Activated effector memory CD4-positive, alpha-beta T cell treated with anti-CD3 and anti-CD28 coated beads, Interleukin-2, amount 50 U/mL, for 16 hours (primary cell): ENCODE data around the gene HOXD4.

Source experiments
- DNase-seq: peaks from one replicate; pipeline ENCODE4 v3.0.0-alpha.2; 2020

Gene HOXD4

DNA sequence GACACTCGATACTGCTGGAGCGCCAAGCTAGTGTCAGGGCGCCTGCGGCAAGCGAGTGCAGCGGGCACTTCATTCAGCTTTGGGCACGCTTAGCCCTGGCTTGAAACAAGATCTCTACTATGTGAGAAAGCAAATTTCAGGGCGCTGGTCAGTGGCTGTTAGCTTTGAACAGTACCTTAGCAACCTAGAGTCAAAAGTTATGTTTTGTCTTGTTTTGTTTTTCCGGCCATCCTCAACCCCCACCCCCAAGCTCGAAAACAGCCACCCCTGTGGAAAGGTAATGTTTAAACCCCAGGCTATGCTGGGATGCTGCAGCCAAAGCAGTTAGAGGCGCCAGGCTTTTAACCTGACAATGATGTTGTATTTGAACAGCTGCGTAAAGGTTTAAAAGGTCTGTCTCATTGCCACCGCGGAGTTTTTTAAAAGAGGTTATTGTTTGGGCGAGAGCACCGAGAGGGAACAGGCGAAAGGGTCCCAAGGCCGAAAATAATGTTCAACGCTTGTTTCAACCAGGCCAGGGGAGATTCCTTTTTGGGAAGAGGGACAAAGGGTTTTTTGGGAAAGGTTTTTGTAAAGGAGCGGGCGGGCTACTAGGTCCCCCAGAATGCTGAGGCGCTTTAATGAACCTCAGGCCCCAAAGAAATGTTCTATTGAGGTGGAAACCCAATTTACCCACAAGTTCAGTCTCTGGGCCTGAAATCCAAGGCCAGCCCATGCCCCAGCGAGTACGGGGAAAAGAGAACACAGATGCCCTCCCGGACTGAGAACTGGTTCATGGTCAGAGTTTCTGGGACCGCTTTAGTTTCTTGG is 37.0 kb upstream of the HOXD4 start:
- no peak for DNase-seq

DNA sequence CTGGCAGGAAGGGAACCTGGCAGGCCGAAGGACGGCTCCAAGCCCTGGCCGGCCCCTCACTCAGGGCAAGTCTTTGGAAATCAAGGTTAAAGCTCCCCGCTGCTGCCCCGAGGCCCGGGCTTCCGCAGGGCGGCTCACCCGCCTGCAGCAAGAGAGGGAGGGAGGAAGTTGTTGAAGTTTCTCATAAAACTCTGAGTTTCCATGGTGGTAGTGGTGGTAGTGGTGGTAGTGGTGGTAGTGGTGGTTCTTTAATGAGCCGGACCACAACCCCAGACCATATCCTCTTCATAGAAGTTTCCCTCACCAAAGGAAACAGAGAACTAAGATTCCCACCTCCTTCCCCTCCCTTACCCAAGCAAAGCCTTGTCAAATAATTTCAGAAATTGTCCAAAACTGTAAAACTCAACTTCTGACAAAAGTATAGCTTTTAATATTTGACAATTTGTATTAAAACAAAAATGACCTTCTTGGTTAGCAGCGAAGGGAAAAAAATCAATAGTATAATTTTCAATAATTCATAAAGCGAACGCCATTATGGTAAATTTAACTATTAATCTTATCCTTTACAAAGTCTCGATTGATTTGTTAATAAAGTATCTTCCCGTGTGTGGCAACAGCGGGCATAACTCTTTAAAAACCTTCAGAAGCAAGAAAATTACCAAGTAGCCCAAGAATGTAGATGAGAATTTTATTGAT is 36.3 kb upstream of the HOXD4 start:
- no peak for DNase-seq

DNA sequence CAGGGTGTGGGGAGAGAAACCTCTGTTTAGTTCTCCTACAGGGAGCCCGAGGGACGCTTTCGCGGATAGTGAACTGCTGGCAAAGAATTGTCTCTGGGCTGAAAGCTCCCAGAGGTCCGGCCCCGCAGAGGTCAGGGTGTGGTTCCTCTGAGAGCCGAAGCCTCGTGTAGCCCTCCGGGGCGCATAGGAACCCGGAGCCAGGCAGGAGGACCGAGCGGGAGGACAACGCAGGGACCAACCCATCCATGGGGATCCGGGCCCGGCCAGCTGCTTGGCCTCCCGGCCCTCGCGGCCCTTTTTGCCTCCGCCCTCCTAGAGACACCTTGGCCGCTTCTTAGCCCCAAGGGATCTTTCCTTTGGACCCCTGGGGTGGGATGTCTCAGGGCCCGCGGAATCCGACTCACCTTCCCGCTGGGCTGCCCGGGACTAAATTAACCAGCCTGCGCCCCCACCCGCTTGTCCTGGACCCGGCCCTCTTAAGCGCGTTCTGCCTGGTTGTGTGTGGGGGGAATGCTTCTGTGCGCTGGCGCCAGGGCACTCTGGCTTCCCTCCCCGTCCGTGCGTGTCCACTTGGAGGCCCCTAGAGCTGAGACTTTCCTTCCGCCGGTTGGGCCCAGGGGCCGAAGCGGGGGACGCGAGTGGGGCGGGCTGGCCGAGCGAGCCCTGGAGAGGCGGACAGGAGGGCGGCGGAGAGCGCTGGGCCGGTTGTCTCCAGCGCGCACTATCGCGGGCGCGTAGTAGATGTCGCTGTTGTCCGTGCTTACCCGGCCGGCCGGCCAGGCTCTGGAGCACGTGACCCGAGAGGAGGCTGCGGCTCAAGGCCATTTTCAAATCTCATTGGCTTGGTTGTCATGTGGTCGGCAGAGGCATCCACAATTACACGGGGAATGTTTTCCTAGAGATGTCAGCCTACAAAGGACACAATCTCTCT is 35.2 kb upstream of the HOXD4 start, which contains the start of gene HOXD10:
Gene HOXD10, plus strand, starts transcription at position 896 of the 931 bp plus-strand sequence. CDS start 56 bp downstream, outside the sequence.
- no peak for DNase-seq

DNA sequence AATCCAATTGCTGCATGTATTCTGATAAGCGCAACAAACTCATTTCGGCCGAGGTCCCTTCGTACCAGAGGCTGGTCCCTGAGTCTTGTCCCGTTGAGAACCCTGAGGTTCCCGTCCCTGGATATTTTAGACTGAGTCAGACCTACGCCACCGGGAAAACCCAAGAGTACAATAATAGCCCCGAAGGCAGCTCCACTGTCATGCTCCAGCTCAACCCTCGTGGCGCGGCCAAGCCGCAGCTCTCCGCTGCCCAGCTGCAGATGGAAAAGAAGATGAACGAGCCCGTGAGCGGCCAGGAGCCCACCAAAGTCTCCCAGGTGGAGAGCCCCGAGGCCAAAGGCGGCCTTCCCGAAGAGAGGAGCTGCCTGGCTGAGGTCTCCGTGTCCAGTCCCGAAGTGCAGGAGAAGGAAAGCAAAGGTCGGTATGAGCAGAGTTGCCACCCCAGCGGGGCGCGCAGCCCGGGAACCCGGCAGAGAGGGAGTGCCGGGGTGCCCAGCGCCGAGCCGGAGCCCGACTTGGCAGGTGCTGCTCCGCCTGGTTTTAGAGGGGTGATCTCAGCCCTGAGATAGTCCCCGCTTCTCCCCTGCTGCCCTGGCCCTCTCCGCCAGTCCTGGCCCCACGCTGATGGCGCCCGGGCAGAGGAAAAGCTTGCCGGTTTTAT is 34.1 kb upstream of the HOXD4 start:
- no peak for DNase-seq

DNA sequence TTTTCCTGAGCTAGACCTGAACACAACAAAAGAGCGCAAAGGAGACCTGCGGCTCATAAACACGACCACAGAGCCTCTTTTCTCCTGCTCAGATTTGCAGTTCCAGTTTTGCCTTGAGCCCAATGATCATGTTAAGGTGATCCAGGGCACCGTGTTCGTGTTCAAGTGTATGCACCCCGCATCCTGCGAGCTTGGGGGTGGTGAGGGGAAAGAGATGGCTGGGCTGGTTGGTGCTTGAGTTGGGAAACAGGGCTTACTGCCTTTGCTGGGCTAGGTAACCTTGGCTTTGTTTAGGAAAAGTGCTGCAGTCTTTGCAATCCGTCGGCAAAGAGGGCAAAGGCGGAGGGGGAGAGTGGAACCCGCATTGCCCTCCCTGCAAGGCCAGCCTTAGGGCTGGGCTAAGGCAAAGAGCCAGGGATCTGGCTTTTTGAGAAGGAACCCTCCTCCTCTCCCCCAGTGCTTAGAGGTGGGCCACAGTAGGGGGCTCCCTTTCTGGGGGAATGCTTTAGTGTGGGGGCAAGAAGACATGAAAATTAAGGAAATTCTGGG is 33.5 kb upstream of the HOXD4 start:
- no peak for DNase-seq

DNA sequence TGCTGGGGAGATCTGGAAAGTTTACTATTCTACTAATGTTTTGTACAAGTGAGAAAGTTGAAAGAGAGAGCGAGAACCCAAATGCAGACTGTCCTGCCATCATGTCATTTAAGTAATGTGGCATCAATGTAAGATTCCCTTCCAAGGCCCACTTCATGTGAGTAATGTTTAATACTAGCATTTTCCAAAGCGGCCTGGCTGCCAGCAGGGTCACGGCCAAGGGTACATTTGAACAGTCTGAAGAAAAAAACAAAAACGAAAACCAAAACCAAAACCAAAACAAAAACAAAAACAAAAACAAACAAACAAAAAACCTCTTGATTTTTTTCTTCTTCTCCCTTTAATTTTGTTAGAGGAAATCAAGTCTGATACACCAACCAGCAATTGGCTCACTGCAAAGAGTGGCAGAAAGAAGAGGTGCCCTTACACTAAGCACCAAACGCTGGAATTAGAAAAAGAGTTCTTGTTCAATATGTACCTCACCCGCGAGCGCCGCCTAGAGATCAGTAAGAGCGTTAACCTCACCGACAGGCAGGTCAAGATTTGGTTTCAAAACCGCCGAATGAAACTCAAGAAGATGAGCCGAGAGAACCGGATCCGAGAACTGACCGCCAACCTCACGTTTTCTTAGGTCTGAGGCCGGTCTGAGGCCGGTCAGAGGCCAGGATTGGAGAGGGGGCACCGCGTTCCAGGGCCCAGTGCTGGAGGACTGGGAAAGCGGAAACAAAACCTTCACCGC is 32.6 kb upstream of the HOXD4 start:
- DNase-seq: no peak

DNA sequence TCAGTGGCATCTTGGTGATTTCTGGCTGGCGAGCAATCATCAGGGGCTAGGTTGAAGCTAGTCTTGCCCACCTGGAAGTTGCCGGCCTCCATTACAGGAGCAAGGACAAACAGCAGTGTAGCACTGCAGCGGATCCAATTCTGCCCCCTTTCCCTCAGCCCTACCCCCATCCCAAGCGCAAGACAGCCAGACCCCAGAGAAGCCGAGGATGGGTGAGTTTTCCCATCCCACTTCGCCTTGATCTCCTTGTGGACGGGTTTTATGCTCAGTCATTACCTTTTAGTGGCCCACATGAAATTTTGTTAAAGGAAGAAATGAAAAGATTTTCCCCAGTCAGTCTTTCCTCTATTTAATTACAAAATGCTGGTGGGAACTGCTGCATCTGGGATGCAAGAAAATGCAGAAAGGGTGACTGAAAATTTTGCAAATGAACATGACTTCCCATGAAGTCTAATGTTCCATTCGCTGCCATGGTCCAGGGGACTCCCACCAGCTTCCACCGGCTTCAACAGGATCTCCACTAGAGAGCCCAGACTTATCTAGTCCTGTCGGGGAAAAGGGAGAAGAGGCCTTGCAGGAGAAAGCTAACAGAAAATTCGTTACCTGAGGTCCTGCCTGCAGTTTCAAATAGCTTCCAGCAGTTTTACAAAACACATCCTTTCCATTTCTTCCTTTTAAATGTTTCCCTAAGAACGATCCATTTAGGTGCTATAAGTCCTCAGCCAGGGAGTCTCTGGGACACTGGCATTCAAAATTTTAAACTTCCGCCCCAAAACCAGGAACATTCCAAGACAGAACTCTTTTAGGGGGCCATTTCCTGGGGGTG is 30.8 kb upstream of the HOXD4 start:
- no peak for DNase-seq

DNA sequence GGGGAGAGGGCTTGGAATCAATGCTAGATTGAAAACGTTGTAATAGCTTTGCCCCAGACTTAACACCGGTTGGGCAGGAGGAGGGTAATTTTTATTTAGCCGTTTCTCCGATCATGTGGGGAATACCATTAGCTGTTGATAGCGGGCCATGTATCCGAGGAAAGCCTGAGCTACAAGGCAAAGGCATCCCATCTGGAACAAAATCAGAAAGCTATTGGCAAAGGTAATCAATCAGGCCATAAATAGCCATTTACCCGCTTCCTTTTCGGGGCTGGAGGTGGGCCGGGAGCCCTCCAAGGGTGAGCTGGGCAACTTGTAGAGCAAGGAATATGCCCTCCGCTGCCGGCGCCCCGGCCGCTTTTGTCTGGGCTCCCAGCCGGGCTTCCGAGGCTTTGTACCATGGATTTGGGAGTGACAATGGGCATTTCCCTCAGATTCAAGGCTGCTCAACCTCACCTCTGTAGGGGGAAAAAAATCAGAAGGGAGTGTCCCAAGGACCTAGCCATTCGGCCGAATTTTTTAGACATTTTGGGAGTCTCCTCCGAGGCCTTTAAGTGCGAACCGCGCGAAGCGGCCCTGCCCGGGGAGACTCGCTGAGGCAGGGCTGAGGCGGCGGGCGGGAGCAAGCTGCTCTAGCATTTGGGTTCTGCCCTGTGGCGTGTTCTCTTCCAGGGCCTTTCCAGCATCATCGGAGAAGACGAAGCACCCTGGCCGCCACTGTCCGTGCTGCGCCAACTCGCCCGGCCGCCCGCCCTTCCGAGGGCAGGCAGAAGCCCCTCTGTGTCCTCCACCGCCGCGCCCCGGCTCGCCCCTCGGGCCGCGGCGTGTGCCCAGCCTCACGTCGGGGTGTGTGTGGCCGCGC is 29.9 kb upstream of the HOXD4 start:
- DNase-seq: no peak

DNA sequence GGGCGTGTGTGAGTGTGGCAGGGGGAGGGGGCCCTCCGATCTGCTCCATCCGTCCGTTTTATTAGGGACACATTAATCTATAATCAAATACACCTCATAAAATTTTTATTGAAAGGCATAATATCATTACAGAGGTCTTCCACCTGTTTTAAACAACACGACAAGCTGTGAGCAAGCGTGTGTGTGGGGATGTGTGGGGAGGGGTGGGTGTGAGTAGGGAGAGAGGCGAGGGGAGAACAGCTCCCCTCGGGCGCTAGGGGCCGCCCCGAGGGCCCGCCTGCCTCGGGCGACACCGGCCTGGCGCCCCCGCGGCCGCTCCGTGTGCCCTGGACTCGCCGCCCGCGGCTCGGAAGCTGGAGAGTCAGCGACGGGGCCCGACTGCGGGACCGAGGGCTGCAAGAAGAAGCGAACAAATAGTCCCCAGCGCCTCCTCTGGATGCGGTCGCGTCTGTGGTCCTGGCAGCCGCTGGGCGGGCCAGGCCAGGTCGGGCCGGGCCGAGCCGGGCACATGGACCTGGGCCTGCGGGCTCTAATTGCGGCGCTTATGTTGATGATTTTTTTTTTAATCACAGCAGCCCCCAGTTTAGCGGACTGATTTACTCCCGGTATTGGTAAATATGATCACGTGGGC is 29.2 kb upstream of the HOXD4 start:
- no peak for DNase-seq

DNA sequence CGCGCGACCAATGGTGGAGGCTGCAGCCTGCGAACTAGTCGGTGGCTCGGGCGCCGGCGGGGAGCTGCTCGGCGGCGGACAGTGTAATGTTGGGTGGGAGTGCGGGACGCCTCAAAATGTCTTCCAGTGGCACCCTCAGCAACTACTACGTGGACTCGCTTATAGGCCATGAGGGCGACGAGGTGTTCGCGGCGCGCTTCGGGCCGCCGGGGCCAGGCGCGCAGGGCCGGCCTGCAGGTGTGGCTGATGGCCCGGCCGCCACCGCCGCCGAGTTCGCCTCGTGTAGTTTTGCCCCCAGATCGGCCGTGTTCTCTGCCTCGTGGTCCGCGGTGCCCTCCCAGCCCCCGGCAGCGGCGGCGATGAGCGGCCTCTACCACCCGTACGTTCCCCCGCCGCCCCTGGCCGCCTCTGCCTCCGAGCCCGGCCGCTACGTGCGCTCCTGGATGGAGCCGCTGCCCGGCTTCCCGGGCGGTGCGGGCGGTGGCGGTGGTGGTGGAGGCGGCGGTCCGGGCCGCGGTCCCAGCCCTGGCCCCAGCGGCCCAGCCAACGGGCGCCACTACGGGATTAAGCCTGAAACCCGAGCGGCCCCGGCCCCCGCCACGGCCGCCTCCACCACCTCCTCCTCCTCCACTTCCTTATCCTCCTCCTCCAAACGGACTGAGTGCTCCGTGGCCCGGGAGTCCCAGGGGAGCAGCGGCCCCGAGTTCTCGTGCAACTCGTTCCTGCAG is 28.5 kb upstream of the HOXD4 start, which contains the start of gene HOXD9:
Gene HOXD9, plus strand, starts transcription at position 37 of the 728 bp plus-strand sequence. Its CDS starts 50 bp downstream, at position 87.
- DNase-seq: no peak

DNA sequence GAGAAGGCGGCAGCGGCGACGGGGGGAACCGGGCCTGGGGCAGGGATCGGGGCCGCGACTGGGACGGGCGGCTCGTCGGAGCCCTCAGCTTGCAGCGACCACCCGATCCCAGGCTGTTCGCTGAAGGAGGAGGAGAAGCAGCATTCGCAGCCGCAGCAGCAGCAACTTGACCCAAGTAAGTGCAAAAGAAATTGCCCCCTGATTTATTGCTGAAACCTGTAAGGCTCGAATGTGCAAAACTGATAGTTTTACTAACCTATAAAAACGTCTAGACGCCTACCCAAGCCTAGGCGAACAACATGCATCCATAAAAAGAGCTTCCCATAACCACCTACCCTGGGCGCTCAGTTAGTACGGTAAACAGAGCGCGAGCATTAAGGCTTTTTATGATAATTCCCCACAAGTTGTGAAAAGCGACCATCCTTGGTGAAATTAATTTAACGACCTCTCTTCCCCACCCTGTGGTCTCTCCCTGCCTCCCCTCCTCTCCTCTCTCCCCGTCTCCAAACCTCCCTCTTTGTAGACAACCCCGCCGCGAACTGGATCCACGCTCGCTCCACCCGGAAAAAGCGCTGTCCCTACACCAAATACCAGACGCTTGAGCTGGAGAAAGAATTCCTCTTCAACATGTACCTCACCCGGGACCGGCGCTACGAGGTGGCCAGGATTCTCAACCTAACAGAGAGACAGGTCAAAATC is 27.8 kb upstream of the HOXD4 start:
- DNase-seq: no peak

DNA sequence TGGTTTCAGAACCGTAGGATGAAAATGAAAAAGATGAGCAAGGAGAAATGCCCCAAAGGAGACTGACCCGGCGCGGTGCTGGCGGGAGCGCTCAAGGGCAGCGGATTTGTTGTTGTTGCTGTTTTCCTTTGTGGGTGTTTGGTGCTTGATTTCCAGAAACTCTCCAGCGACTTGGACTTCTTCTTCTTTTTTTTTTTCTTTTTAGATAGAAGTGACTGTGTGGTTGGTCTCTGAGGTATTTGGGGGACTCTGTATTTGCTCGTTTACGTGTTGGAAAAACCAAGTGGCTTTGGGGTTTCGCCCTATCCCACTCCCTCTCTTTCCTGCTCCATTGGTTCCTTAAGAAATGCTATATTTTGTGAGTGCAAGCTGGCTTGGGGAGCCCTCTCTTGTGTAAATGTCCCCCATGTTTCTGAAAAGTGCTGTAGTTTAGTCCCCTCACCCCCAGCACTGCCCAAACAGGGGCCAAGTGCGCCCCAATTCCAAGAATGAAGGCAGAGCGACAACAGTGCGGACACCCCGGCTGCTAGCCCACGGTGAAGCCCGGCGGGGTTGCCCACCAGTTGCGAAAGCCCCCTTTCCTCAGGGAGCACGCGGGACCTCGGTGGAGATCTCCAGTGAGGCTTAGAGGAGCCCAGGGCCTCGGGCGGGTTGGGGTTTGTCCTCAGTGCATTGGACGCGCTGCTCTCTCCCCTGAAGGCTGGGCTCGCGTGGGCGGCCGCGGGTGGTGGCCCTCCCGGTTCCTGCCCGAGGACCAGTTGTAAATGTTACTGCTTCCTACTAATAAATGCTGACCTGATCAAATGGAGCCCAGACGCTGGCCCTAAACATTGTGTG is 27.0 kb upstream of the HOXD4 start:
- DNase-seq: no peak

DNA sequence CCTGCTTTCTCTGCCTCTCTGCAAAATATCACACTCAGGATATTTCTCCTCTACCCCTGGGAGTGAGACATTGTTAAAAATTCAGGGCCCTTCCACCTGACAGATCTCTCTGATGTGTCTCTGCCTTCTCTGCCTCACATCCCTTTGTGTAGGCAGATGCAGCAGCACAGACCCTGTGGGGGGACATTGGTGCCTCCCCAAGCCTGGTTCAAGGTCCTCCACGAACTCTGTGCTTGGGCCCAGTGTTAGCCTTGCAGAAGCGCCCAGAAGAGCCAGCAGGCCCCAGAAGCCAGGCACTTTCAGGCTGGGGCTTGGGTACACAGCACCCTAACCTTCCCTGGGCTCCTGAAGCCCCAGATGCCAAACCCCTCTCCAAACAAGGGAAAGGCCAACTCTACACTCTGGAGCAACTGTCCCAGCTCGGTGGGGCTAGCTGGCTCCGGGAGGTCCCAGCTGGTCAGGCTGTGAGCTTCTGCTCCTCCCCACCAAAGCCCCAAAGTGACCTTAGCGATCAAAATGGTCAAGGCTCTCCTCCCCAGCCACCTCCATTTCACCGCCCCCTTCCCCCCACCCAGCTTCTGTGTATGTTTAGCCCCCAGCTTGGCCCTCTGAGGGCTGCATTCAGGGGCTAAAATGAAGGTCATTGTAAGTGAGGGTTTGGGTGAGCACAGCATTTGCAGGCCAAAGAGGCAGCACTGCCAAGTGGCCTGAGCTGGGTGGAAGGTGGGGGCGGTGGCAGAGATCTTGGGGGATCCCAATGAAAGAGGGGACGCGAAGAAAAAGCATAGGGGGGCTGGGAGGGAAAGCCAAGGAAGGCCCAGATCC is 26.2 kb upstream of the HOXD4 start:
- DNase-seq: no peak

DNA sequence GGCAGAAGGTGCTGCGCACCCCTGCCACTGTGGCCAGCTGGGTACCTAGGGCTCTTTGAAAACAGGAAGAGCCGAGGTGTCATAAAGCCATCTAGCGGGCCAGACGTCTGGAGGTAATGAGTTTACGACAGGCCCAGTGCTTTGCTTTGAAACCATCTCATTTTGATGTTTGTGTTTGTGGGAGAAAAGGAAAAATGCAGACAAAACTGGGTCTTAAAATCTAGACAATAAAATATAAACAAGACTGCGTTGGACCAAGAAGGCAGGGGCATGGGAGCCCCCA is 25.6 kb upstream of the HOXD4 start:
- no peak for DNase-seq

DNA sequence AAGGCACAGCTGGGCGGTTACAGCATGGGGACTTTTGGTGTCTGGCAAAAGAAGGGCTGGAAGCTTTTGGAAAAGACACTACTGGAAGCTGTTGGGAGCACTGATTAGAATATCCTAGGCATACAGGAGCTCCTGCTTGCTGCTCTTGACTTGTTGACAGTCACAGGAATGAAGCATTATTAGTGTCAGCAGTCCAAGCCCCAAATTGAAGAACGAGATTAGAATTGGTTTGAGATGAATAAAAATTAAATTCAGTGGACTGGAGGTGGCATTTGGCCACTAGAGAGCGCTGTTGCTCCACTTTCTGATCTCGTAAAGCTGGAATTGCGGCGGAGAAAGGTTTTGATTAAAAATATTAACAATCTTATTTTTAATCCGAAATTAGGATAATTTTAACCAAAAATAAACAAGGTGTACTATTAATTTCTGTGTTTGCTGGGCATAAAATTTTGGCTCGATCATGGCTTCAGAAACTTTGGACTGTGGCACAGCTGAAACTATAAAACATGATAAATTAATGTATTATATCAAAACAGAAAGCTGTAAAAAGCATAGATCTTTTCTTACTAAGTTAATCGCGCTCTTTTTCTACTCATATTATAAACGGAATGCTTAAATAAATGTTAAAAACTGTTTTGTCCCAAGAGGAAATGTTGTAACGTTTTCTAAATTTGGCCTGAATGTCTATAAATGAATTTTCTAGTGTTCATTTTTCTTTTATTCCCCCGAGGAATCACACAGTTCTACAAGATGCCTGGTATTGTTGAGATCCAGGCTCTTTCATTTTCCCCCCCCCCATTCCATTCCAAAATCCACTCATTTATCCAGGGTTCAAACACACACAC is 24.2 kb upstream of the HOXD4 start:
- DNase-seq: peak; percentile 87
